GM21515 (cell line): ENCODE measurements around the gene TULP4.
"Not testable (repeated sequence)": the region's sequence is repeated elsewhere in the genome, so short reads cannot be mapped to it uniquely, and the experiment has no call there.

Experiments used
- ATAC-seq: cut with Tn5 transposase; IDR thresholded peaks from one replicate; pipeline ENCODE4 v1.9.1; 2021; ENCODE audit not compliant: unreplicated experiment

The TULP4 gene

GRCh38 chr6:158295976-158296853, 16.1 kb upstream of the TULP4 start:
- not testable (repeated sequence) for ATAC-seq

- ATAC-seq: not testable (repeated sequence)
These were observed 15.4 kb upstream of the TULP4 start for GRCh38 chr6:158296854-158297324.

- not testable (repeated sequence) for ATAC-seq
These were observed 14.6 kb upstream of the TULP4 start for GRCh38 chr6:158297657-158298056.

GRCh38 chr6:158300306-158301143, 11.7 kb upstream of the TULP4 start:
- ATAC-seq: not testable (repeated sequence)

- ATAC-seq: not testable (repeated sequence)
These were observed 10.7 kb upstream of the TULP4 start for GRCh38 chr6:158301561-158301960.

- not testable (repeated sequence) for ATAC-seq
These were observed 10.0 kb upstream of the TULP4 start for GRCh38 chr6:158302195-158302796.

- no peak for ATAC-seq
These were observed 9.0 kb upstream of the TULP4 start for GRCh38 chr6:158303210-158303731.

GRCh38 chr6:158304254-158304653, 8.0 kb upstream of the TULP4 start:
- no peak for ATAC-seq

- no peak for ATAC-seq
These were observed 2.5 kb upstream of the TULP4 start for GRCh38 chr6:158309814-158310213.

GRCh38 chr6:158311193-158311592, 1.1 kb upstream of the TULP4 start:
- no peak for ATAC-seq

- no peak for ATAC-seq
These were observed 639 bp upstream of the TULP4 start for GRCh38 chr6:158311626-158312025.

- no peak for ATAC-seq
These were observed 570 bp downstream of the TULP4 start for GRCh38 chr6:158312672-158313397.

- ATAC-seq: no peak
These were observed 1.7 kb downstream of the TULP4 start for GRCh38 chr6:158313989-158314388.

- ATAC-seq: no peak
These were observed 2.5 kb downstream of the TULP4 start for GRCh38 chr6:158314737-158315136.

- ATAC-seq: no peak
These were observed 3.8 kb downstream of the TULP4 start for GRCh38 chr6:158316022-158316421.

GRCh38 chr6:158321960-158322359, 9.7 kb downstream of the TULP4 start:
- ATAC-seq: no peak

GRCh38 chr6:158322400-158322723, 10.1 kb downstream of the TULP4 start:
- no peak for ATAC-seq

- peak; percentile 61 for ATAC-seq
These were observed 10.7 kb downstream of the TULP4 start for GRCh38 chr6:158322724-158323560.

GRCh38 chr6:158323561-158323958, 11.3 kb downstream of the TULP4 start:
- ATAC-seq: peak; percentile 28

- ATAC-seq: no peak
These were observed 11.9 kb downstream of the TULP4 start for GRCh38 chr6:158324136-158324535.
